ENCODE data around the gene ABLIM2.

Gene ABLIM2

DNA sequence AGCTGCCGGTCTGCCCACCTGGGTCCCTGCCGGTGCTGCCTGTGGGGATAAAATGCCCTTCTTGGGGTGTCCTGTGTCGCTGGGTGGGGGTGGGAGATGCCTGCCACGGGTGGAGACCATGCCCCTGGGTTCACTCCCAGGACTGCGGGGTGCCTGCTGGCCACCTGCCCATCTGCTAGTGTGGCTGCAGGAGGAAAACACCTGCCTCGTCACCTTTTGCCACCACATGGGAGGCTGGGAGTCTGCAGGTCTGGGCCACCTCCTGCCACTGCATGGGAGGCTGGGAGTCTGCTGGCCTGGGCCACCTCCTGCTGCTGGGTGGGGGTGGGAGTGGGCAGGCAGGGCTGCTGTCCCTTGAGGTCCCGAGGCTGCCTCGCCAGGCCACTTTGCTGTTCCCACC is 160.2 kb downstream of the ABLIM2 start:
- no peak for DNase-seq

DNA sequence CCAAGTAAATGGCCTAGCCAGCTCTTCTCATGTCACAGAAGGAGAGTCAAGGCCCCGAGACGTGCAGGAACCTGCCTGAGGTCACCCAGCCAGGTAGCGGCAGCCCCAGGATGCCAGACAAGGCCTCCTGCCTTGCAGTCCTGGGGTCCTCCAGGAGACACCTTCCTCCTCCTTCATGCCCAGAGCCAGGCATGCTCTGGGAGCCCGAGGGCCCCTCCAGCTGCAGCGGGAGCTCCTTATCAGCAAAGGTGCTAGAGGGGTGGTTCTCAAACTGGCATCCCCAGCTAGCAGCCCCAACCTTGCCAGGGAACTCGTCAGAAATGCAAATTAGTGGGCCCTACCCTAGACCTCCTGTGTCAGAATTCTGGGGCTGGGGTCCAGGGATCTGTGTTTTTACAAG is 162.7 kb downstream of the ABLIM2 start:
- DNase-seq, result no peak

DNA sequence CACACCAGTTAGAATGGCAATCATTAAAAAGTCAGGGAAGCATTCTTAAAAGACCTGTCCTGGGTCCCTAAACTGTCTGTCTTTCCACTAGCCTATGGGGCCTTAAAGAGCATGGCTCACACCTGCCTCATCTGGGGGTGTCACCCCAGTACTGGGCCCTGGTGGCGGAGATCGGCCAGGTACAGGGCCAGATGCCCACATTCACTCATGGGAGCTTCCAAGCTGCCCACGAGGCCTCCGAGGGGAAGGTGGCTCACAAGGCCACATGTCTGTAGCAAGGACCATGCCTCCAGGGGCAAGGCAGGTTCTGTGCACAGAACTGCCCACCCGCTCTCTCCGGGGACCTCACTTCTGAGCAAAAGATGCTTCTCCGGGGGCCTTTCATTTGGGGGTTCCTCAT is 163.5 kb downstream of the ABLIM2 start:
- DNase-seq, result no peak

DNA sequence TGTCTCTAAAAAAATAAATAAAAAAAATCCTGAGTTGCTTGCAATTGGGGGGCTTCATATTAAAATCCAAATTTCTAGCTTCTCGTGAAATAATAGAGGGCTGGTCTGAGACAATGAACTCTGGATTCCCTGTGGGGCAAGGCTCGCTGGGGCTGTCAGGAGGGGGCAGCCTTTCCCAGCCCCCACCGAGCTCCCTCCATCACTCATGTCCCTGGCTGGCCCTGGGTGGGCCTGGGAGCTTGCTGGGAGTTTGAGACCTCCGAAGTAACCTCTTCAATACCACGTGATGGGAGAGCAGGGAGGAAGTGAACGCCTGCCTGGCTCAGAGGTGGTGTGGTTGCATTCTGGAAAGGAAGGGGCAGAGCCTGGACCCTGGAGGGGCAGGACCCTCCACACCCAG is 164.9 kb downstream of the ABLIM2 start:
- no peak for DNase-seq

DNA sequence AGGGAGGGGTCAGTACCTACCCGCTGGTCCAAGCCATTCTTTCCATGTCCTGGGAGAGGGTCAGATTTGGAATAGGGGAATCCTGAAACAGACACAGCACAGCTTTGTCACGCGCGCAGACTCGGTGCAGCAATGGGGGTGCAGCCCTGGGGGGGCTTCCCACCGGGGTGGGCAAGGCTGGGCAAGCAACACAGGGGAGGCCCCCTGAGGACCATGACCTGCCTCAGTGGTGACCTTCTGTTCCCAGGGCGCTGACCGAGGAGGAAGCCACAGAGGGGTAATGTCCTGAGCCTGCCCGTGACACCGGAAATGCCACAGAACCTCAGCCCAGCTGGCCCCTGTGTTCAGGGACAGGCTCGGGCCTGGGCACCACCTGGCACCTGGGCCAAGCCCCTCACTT is 165.8 kb downstream of the ABLIM2 start:
- DNase-seq, result no peak

DNA sequence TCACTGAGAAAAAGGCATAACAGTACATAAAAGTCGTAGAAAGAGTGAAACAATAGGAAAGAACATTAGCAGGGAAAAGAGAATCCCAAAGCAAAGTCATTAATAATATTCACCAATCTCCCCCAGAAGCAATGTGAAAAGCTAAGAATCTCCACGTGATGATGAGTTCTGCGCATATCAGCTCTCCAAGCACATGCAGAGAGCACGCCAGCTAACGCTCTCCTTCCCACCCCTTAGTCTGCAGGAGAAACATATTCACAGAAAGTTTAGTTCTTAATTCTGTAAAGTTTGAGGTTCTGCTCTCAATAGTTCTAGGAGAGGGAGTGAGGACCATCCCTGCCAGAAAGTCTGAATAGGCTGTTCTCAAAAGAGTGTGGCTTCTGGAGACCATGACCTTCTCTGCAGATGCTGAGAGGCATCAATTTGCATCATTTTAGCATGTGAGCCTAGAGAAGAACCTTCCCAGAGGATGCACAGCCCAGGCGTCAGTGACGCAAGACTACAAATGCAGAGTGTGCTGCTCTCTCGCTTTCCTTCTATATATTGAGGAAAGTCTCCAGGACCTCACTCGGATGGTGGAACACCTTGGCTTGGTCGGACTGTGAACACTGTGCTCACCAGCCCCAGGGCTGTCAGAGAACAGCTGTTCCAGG is 167.7 kb downstream of the ABLIM2 start:
- no peak for DNase-seq

DNA sequence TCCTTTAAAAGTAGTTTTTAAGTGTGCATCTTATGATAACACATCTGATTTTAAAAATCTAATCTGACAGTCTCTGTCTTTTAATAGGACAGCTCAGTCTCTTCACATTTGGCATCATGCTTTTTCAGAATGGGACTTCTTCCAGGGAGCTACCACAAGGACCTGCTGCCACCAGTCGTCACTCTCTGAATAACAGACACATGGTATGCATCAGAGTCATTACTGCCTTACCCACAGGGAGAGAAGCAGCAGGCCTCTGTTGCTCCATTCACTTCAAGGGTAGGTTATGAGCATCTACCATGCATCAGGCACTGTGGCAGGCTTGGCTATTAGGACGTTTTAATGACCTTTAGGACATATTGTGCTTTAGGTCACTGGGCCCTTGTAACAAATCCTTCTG is 169.0 kb downstream of the ABLIM2 start:
- DNase-seq, result no peak

DNA sequence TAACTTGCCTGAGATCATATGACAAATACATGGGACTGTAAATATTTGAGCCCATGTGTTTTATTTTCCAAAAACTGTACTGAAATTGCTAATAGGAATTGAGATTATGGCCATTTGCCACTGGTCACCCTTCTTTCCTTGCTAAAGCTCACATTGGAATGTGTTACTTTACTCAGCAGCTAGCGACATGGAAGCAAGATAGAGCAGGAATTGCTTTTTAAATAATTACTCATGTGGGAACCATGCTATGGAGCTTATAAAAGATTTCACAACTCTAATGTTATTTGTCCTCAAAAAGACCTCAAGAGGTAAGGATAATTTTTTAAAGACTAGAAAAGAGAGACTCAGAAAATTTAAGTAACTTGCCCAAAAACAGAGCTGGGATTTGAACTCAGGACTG is 170.2 kb downstream of the ABLIM2 start:
- DNase-seq, result no peak

DNA sequence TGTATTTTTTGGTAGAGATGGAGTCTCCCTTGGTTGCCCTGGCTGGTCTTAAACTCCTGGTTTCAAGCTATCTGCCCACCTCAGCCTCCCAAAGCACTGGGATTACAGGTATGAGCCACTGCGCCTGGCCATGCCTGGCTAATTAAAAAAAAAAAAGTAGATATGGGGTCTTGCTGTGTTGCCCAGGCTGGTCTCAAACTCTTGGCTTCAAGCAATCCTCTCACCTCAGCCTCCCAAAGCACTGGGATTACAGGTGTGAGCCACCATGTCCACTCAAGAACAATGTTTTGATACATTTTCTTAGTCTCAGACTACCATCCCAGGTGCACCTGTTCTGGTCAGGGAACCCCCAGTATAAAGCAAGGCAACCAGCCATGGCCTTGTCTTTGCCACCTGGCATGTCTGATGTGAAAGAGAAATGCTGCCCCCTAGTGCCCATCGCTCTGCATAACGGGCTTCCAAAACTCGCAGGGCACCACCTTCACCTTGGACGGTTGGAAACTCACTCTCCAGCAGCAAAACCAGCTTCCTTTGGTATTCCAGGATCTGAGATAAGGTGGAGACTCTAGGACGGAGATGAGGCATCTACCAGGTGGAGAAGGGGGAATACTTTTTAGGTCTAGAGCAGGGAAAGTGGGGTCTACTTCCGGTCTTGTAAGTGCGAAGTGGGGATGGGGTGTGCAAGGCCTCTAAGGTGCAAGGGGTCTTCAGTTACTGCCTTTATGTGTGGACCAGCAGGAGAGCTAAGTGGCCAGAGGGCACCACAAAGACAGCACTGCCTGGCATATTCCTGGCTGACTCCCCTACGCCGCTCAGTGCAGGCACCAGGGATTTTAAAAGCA is 171.2 kb downstream of the ABLIM2 start:
- peak; percentile 69 to 74 for DNase-seq

DNA sequence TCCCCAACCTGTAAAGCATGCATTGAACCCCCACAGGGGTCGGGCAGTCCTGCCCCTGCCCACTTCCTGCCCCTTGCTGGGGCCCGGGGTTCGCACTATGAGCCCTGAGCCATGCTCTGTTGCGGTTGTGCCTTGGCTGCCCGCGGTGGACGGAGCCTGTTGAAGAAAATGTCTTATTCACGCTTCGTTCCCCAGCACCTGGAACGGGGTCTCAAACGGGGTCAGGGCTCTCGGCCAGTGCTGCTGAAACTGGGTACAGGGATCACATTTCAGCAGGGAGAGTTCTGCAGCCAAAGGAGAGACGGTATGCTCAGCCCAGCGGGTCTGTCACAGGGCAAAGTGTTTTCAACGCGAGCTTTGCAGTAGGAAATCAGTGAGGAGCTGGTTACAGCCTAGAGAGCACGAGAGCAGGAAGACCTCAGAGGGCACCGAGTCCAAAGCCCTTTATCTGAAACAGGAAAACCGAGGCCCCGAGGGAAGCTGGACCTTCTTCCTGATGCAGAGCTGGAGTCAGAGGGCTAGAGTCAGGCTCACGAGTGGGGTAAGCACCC is 172.6 kb downstream of the ABLIM2 start:
- no peak for DNase-seq

DNA sequence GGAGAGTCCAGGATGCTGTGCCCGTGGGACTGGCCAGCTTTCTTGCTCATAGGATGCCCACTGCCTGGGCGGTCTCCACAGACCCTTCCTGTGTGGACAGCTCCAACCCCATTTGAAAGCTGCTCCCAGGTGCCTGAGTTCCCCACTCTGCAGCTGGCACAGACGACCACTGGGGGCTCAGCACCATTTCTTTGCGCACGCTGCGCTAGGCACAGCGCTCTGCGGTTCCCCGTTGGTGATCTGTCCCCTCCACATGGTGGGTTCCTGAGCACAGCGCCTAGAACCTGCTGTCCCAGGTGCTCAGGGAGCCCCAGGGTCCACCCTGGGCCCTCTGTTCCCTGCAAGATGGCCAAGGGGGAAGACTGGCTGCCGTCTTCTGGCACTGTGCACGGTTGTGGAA is 173.5 kb downstream of the ABLIM2 start:
- no peak for DNase-seq

DNA sequence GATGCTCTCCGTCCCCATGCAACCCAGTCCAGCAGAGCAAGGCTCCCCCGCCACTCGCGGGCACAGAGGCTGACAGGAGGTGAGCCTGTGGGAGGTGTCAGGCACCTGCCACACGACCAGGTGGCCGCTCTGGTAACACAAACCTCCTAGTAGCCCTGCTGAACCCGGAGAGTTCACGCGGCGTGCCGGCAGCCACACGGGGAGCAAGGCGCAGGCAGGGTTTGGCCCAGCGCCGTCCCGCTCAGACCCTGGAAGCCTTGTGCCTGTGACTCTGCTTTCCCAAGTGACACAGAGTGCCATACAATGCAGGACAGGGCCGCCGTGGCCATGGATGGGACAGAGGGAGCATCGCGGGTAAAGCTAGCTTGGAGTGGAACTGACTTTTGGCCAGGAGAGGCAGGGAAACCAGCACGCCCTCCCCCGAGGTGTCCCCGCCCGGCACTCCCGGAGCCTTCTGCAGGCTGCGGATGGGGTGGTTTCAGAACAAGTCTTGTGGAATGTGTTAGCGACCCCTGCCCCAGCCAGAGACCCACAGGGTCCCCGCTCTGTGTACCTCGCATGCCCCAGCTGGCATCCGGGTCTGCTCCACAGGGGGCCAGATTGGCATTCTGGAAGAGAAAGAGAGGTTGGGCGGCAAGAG is 174.2 kb downstream of the ABLIM2 start:
- no peak for DNase-seq

DNA sequence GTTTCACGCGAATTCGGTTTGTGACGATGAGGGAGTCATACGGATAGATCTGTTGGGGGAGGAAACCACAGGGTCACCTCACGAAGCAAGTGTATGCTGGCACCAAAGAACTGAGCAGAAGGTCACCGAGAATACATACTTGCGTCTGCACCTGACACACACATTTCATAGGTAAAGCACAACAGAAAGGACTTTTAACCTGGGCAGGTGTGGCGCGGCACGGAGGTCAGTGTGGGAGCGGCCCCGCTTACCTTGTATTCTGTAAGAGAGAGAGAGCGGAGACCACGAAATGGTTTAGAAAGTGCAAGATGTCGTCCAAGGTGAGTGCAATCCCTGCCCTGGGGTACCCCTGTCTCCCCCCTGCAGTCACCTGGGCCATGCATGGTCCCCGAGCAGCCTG is 175.3 kb downstream of the ABLIM2 start:
- DNase-seq, result no peak

DNA sequence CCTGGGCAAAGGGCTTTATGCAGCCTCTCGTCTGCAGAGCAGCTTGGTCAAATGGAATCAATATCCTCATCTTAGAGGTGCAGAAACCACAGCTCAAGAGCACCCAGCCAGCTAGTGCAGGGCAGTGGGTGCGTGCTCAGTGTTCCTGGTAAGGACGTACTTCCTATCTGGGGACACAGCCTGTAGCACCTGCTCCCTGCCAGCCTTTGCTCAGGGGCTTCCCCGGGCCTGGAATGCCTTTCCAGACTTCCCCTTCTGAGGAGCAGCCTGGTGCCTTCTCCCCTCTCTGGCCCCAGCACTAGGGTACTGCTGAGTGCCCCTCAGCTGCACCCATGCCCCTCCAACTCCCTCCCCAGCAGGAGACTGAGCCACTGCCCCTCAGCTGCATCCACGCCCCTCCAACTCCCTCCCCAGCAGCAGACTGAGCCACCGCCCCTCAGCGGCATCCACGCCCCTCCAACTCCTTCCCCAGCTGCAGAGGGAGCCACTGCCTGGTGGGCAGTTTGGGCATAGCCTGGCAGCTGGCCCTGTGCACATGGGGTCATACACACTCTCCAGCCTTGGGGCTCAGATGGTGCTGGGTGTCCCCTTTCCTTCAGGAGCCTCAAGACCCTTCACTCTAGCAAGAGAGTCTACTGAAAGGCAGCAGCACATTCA is 176.7 kb downstream of the ABLIM2 start:
- no peak for DNase-seq

DNA sequence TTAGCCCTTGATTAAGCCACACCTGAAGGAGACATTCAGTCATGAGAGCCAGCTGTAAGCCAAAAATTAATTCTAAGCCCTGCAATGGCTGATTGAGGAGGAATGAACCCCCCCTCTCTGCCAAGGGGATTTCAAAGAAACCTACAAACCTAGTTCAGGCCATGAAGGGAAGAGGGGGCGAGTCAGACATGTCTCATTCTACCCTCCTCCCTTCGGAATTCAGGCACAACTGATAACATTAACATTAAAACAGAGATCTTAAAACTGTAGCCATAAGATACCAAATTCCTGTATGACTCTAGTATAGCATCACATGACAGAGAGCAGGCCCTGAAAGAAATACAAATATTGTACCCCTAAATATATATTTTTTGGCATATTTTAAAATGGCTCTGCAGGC is 178.6 kb downstream of the ABLIM2 start:
- no peak for DNase-seq

DNA sequence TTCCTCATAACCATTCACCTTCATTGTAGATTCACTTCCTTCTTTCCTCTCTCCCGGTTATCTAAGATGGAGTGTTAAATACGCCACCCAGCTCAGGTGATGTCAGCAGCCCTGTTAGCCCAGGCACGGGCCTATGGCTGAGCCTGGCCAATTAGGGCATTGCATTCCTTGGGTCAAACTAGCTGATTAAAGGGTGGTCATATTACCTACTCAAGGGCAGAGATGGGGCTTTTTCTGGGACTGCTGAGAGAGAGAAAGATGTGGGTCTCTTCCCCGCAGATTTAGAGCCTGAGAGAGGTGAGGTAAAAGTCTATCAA is 179.0 kb downstream of the ABLIM2 start:
- no peak for DNase-seq

DNA sequence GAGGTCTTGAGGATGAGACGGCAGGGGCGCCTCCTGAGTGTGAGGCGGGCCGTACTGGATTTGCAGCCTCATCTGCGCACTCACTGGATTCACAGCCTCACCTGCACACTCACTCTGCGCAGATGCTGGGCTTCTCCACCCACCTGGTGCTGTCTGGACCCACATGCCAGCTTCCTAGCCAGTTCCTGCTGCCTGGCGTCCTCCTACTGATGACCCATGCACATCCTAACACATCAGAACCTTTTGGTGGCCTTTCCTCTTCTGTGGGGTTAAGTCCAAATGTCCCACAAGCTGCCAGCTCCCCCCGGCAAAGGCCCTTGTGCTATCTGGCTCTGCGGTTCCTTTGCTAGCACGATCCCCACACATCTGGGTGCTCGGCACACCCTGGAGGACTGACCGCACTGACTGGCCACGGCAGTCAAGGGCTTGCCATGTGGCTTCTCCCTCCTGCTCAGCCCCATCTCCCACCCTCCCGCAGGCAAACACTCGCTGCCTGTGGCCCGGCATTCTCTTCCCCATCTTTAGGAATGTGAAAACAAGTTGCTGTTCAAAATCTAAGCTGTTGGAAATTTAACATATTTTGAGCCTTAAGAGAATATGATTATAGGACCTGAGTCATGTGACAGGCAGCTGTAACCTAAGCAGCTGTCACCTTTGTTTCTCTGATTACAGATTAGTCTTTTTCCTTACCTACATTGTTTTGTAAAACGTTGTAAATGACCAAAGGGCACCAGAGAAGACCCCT is 179.5 kb downstream of the ABLIM2 start:
- no peak for DNase-seq

DNA sequence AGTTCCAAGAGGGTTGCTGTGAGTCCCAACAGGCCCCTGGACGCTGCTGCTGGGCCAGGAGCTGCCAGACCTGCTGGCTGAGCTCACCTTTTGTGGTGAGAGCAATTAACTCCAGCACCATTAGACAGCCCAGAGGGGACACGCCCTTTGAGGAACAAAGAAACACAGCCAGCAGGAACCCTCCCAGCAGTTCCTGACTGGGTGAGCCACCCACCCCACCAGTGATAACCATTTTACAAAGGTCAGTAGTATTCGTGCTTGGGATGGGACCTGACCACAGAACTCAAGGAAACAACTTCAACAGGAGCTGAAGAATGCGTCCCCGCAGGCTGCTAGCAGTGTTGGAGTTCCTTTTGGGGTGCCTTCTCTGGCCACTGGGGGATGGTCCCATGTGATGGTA is 180.1 kb downstream of the ABLIM2 start:
- no peak for DNase-seq

DNA sequence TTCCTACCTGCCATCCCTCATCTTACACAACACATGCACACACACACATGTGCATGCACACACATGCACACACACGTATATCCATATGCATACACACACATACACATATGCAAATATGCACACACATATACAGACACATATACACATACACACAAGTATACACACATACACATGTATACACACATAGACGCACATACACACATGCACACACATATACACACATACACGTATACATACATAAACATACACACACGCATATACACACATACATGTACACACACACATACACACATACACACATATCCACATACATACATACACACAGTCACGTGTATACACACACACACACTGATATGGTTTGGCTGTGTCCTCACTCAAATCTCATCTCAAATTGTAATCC is 182.0 kb downstream of the ABLIM2 start:
- no peak for DNase-seq

DNA sequence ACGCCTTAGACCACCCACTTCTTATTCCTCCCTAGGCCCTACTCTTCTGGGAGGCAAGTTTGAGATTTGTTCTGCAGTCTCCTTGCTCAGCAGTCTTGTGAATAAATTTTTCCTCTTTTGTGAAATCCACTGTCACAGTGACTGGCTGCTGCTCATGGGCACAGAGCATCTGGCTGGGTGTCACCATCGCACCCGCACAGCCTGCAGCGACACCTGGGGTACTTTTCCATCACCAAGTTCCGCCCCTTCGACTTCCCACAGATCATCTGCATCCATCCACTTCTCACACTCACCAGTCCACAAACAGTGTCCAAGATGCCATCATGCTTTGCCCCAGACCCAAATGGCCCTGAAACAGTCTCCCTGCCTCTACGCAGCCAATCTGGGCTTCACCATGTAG is 182.6 kb downstream of the ABLIM2 start:
- no peak for DNase-seq

DNA sequence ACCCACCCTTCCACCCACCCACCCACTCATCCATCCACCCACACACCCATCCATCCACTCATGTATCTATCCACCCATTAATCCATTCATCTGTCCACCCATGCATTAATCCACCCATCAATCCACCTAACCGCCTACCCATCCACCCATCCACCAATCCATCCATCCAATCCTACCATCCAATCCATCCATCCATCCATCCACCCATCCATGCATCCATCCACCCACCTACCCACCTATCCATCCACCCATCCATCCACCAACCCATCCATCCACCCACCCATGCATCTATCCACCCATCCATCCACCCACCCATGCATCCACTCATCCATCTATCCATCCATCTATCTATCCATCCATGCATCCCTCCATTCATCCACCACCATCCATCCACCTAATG is 184.2 kb downstream of the ABLIM2 start:
- no peak for DNase-seq

DNA sequence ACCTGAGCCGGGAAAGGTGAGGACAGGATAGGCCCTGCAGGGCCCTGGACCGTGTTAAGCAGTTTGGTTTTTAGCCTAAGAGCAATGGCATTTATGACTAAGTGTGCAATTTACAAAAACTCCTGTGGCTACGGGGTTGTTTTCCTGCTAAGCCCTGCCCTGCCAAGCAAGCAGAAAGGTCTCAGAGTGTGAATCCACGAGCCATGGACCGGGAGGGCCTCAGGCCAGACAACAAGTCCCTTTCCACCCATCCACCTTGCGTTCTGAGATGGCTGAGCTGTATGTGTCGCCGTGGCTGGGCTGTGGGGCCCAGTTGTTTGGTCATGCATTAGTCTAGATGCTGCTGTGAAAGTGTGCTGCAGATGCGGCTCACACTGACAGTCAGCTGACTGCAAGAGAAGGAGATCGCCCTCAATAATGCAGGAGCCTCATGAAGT is 185.1 kb downstream of the ABLIM2 start:
- no peak for DNase-seq
